Measurements from ENCODE around the gene CCNY. TPM values are rescaled to one million over a fixed set of nuclear protein-coding genes. Genes with fewer than 3 reads are reported as not detected.
A peak's percentile ranks its signal among the peaks of the same experiment; 100 is the strongest.

Gene CCNY
- total and polyA plus RNA-seq, 2 of the 4 experiments (the other 2 are of a cell fraction) = 38.0 to 131 TPM

- TF ChIP-seq CTCF (conservative IDR thresholded peaks at IDR 0.05; ENCODE audit: low read depth, low read length) = no peak
- TF ChIP-seq RCOR1 (IDR thresholded peaks at IDR 0.05; ENCODE audit: insufficient replicate concordance, low read length) = no peak
- no peak for TF ChIP-seq MAZ (IDR thresholded peaks at IDR 0.05; ENCODE audit: borderline replicate concordance, low read depth, low read length)
- no peak for TF ChIP-seq CHD1 (IDR thresholded peaks at IDR 0.05; ENCODE audit: low read depth, low read length)
- TF ChIP-seq RFX5 (IDR thresholded peaks at IDR 0.05; ENCODE audit: low read depth, low read length) = no peak
- TF ChIP-seq MXI1 (IDR thresholded peaks at IDR 0.05; ENCODE audit: borderline replicate concordance, low read depth, low read length) = no peak
- TF ChIP-seq CEBPB (IDR thresholded peaks at IDR 0.05; ENCODE audit: low read depth, low read length) = no peak
- TF ChIP-seq BHLHE40 (IDR thresholded peaks at IDR 0.05; ENCODE audit: low read depth, low read length) = no peak
- peak overlapping the region in 1 of 2 experiments; percentile 2; a peak in 1 of 4 replicates for H4K8ac ChIP-seq (ENCODE audit: low read depth in 2 of 2, low read length in 2 of 2)
- no peak overlapping the region; the same call in 1 of the 2 replicates for H3K4me2 ChIP-seq (ENCODE audit: low read depth, low read length)
- H3K79me1 ChIP-seq (ENCODE audit: low read depth in 1 of 2, low read length in 2 of 2) = peaks cover 52 to 80% of the 10 kb centered on the region in 2 experiments
- peaks cover 58% of the 10 kb centered on the region for H4K20me1 ChIP-seq (ENCODE audit: insufficient read depth, low read length)
- peak overlapping the region; percentile 59 for H2BK120ac ChIP-seq (ENCODE audit: low read depth, low read length)
- peak overlapping the region; percentile 6; the same call in 1 of the 2 replicates for H3K18ac ChIP-seq (ENCODE audit: low read depth, low read length)
- H3K9me1 ChIP-seq (ENCODE audit: insufficient read depth, low read length) = peaks cover 39% of the 10 kb centered on the region
- H3K9me3 ChIP-seq (ENCODE audit: control insufficient read depth, insufficient read depth, low read length) = peaks cover 8% of the 10 kb centered on the region
- H3K4ac ChIP-seq (ENCODE audit: low read depth, low read length) = peak overlapping the region; percentile 5
- no TSS peak for BruUV-seq (replicated peaks)
- peak overlapping the region; percentile 18 for H2AK9ac ChIP-seq (replicated peaks; ENCODE audit: low read depth, low read length, poor library complexity)
- H3K56ac ChIP-seq (ENCODE audit: extremely low read depth, insufficient read depth, low read length) = no peak overlapping the region
- H3K36me3 ChIP-seq (ENCODE audit: control insufficient read depth, insufficient read depth, low read length) = no peaks in the 10 kb centered on the region
- H2AFZ ChIP-seq (replicated peaks; ENCODE audit: low read length, poor library complexity) = no peak overlapping the region
- no peak for ATAC-seq (ENCODE audit: low read depth)
- no peak overlapping the region; the same call in 1 of the 2 replicates for H4K5ac ChIP-seq (ENCODE audit: low read depth, low read length)
- H3K23ac ChIP-seq (ENCODE audit: low read depth, low read length) = peak overlapping the region; percentile 22; the same call in 1 of the 2 replicates
- H2AK5ac ChIP-seq (ENCODE audit: low read depth, low read length) = peak overlapping the region; percentile 91
- H3K4me3 ChIP-seq (ENCODE audit: insufficient read depth, low read depth, low read length) = no peak overlapping the region
- H3K14ac ChIP-seq (replicated peaks; ENCODE audit: low read depth, low read length) = peak overlapping the region; percentile 75
- no peak overlapping the region for H3K27ac ChIP-seq (ENCODE audit: insufficient read depth, low read length)
- in situ Hi-C loops (cut with MboI; ENCODE audit: low sequenced_read_pairs) (no loop called here), dilution Hi-C loops (cut with HindIII; ENCODE audit: low sequenced_read_pairs, unreplicated experiment) (no loop called here), intact Hi-C loops (cut with micrococcal nuclease) (no loop called here)
- peaks cover 38% of the 10 kb centered on the region for H3K4me1 ChIP-seq (ENCODE audit: control insufficient read depth, insufficient read depth, low read length)
- peak overlapping the region; percentile 38 for H4K91ac ChIP-seq (ENCODE audit: insufficient read depth, low read depth, low read length)
- WGBS, 2 experiments (ENCODE audit: extremely low coverage in 2 of 2, insufficient read length in 1 of 2) = 72% methylated on average over 6 of the region's 11 CpGs; no CpG with 5 or more reads in 1 of the 2 experiments
- DNase-seq = no peak
- H2BK5ac ChIP-seq (ENCODE audit: low read depth, low read length, poor library complexity, severe bottlenecking) = no peak overlapping the region
- H2BK15ac ChIP-seq (ENCODE audit: low read depth, low read length) = peak overlapping the region; percentile 57; the same call in 1 of the 3 replicates
- no peaks in the 10 kb centered on the region for H3K27me3 ChIP-seq (ENCODE audit: control insufficient read depth, insufficient read depth, low read length)
- H3K9ac ChIP-seq (ENCODE audit: low read depth, low read length) = no peak overlapping the region
- ChIA-PET CTCF (no interaction called here), POLR2A (ENCODE audit: unreplicated experiment) (no interaction called here)
- peak overlapping the region; percentile 59 for H2BK20ac ChIP-seq (ENCODE audit: low read depth, low read length)
These were observed 112.7 kb downstream of the CCNY start for GRCh38 chr10:35448687-35449662.
